Stimulated activated naive CD8-positive, alpha-beta T cell treated with anti-CD3 and anti-CD28 coated beads, Interleukin-15, Interleukin-2, amounts not matched to agents 100 ng/mL and 50 ng/mL, for 24 hours (primary cell): Measurements from ENCODE around the gene TEKT5.
"Not testable (repeated sequence)": the region's sequence is repeated elsewhere in the genome, so short reads cannot be mapped to it uniquely, and the experiment has no call there.

Experiments used
- H3K27ac Mint-ChIP-seq: one replicate; pipeline ENCODE4 v1.8.0; 2021; ENCODE audit warnings: mild to moderate bottlenecking, mixed read lengths
- H3K27me3 Mint-ChIP-seq: one replicate; pipeline ENCODE4 v1.8.0; 2021; ENCODE audit warnings: mixed read lengths
- H3K36me3 Mint-ChIP-seq: one replicate; pipeline ENCODE4 v1.8.0; 2021; ENCODE audit warnings: low read depth, mixed read lengths
- H3K4me1 Mint-ChIP-seq: one replicate; pipeline ENCODE4 v1.8.0; 2021; ENCODE audit warnings: low read depth, mixed read lengths
- H3K4me3 Mint-ChIP-seq: one replicate; pipeline ENCODE4 v1.8.0; 2021; ENCODE audit warnings: mild to moderate bottlenecking, mixed read lengths
- H3K9me3 Mint-ChIP-seq: one replicate; pipeline ENCODE4 v1.8.0; 2021; ENCODE audit warnings: mixed read lengths

The TEKT5 gene

DNA sequence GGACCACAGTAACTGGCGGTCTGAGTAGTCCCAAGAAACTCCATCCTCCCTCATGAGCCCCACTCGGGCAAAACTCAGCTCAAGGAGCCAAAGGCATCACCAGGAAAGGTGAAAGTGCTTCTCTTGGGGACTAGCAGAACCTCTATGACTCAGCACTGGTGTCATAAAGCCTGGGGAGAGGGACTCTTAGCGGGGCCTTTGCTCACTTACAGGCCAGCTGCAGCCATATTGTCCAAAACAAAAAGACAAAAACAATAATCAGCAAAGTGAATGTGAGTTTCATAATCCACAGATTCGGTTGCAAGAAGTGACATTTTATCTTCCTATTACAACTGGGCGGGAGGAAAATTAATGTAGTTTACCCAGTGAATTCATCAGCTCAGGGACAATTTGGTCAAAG, at the start of gene TEKT5:
Gene TEKT5, minus strand, starts transcription at position 101 of the 400 bp plus-strand sequence. Its CDS starts 57 bp downstream, at position 44.
- H3K4me1 Mint-ChIP-seq, result no peaks in the 10 kb centered on the region
- H3K4me3 Mint-ChIP-seq, result no peak within 1 kb of the TSS
- H3K9me3 Mint-ChIP-seq, result no peaks in the 10 kb centered on the region
- no peak within 1 kb of the TSS for H3K27ac Mint-ChIP-seq
- H3K36me3 Mint-ChIP-seq, result no peaks in the 10 kb centered on the region
- peaks cover 27% of the 10 kb centered on the region for H3K27me3 Mint-ChIP-seq

DNA sequence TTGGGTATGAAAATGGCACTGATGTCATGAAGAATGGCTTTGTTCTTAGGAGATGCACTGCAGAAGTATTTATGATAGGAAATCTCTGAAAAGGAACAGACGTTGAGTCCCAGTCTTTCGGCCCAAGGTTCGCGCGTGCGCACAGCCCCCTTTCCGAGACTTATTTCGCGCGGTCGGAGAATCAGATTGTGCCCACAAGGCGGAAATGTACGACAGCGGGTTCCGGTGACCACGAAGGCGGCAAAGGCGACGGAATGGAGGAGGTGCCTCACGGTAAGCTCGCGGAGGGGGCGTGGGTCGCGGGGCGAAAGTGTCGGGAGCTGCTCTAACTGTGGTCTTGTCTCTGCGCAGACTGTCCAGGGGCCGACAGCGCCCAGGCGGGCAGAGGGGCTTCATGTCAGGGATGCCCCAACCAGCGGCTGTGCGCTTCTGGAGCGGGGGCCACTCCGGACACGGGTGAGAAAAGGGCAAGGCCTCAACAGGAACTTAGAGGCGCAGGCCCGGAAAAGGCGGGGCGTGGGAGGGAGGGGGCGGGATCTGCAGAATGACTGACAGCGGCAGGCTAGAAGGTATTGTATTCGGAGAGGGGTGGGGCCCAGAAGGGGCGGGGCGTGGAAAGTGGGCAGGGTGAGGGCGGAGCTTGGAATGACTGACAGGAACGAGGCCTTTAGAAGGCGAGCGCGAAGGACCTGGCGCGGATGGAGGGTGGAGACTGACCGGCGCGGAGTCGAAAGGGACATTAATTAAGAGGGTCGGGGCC, 49.1 kb upstream of the TEKT5 start, which contains the start of gene NUBP1:
Gene NUBP1, plus strand, starts transcription at position 233 of the 760 bp plus-strand sequence. Its CDS starts 22 bp downstream, at position 255.
- Mint-ChIP-seq H3K4me3 (peak within 1 kb of the TSS; percentile 88), H3K27ac (peak within 1 kb of the TSS; percentile 99), H3K27me3 (no peaks in the 10 kb centered on the region), H3K4me1 (peaks cover 49% of the 10 kb centered on the region), H3K36me3 (peaks cover 24% of the 10 kb centered on the region), H3K9me3 (no peaks in the 10 kb centered on the region)

DNA sequence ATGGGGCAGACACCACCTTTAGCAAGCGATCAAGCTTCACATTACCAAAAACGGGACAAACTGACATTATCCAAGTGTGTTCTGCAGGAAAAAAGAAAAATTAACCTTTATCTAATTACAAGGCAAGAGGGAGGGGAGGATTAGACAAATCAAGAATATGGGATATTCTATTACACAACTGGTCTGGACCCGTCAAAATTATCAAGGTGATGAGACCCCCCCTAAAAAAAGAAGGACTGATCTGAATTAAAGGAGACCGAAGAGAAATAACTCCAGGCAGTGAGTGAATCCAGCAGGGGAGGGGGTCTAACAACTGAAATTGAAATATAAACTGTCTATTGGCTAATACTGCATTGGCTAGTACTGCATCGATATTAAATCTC, 48.5 kb upstream of the TEKT5 start:
- no peaks in the 10 kb centered on the region for H3K9me3 Mint-ChIP-seq
- H3K36me3 Mint-ChIP-seq, result peaks cover 18% of the 10 kb centered on the region
- H3K4me1 Mint-ChIP-seq, result peaks cover 50% of the 10 kb centered on the region
- no peaks in the 10 kb centered on the region for H3K27me3 Mint-ChIP-seq
- H3K27ac Mint-ChIP-seq, result peak overlapping the region; percentile 99
- peak overlapping the region; percentile 88 for H3K4me3 Mint-ChIP-seq

DNA sequence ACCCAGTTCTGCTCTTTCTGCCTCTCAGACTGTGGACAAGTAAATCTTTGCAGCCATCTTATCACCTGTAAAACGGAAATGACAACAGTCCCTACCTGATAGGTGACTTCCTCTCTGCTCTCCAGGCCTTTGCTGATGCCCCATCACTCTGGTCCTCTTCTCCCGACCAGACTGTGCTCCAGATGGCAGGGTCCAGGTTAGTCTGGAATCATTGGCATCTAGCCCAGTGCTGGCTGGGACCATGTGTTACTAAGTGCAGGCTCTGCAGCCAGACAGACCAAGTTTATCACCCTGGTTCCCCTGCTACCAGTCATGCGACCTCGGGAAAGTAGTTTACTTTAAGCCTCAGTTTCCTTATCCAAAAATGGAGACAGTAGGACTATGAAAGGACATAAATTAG, 47.1 kb upstream of the TEKT5 start:
- Mint-ChIP-seq H3K27me3 (no peaks in the 10 kb centered on the region), H3K27ac (no peak overlapping the region), H3K36me3 (peaks cover 9% of the 10 kb centered on the region), H3K9me3 (no peaks in the 10 kb centered on the region), H3K4me3 (no peak overlapping the region), H3K4me1 (peaks cover 61% of the 10 kb centered on the region)

DNA sequence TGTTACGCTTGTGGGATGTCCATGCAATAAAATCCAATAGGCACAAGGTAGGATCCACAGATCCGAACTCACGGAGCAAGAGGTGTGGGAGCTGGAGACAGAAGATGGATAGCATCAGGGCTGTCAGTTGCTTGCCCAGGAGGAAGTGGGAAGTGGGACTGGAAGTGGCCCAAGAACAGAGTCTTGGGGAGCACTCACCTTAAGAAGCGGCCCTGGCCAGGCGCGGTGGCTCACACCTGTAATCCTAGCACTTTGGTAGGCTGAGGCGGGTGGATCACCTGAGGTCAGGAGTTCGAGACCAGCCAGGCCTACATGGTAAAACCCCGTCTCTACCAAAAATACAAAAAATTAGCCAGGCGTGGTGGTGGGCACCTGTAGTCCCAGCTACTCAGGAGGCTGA, 46.5 kb upstream of the TEKT5 start:
- H3K27ac Mint-ChIP-seq, H3K27me3 Mint-ChIP-seq, H3K36me3 Mint-ChIP-seq, H3K4me3 Mint-ChIP-seq, H3K9me3 Mint-ChIP-seq: not testable (repeated sequence)
- peaks cover 61% of the 10 kb centered on the region for H3K4me1 Mint-ChIP-seq

DNA sequence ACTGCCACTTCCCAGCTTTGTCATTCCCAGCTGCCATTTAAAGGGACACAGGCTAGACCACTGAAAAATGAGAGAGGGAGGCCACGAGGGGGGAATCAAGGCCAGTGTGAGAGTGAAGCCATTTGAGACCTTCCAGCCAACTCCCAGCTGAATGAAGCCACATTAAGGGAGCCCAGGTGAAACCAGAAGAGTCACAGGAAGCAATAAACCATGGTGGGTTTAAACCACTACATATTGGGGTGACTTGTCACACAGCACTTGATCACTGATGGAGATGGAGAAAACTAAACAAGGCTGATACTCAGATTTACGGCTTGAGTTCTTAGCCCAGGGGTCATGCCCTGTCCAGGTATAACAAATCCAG, 46.1 kb upstream of the TEKT5 start:
- Mint-ChIP-seq H3K4me3 (no peak overlapping the region), H3K36me3 (peaks cover 5% of the 10 kb centered on the region), H3K27me3 (no peaks in the 10 kb centered on the region), H3K27ac (no peak overlapping the region), H3K9me3 (no peaks in the 10 kb centered on the region), H3K4me1 (peaks cover 59% of the 10 kb centered on the region)

DNA sequence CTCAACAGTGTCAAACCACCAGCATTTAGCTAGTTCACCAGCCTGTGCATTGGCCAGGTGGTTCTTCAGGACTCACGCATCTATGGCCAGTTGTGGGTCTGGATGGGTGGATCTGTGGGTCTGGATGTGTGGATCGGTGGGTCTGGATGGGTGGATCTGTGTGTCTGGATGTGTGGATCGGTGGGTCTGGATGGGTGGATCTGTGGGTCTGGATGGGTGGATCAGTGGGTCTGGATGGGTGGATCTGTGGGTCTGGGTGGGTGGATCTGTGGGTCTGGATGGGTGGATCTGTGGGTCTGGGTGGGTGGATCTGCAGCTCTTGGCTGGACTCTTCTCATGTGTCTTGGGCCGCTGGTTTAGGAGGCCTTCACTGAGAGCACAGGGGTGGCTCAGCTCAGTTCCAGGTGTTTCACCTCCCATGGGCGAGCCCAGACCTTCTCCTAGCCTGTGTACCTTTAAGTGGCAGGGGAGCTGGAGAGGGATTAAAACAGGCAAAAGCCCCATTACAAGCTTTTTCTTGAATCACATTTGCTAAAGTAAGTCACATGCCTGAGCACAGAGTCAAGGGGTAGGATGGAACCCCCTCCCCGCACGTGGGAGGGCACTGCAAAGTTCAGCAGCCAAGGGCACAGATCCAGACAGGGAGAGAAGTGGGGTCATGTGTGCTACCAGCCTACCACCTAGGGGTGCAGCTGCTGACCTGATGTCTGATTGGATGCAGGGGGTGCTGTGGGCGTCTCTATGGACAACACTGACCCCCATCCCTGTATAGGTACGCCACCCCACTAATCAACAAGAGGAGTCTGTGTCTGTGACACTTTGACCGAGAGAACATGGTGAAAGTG, 45.5 kb upstream of the TEKT5 start:
- no peak overlapping the region for H3K4me3 Mint-ChIP-seq
- no peaks in the 10 kb centered on the region for H3K36me3 Mint-ChIP-seq
- no peak overlapping the region for H3K27ac Mint-ChIP-seq
- peaks cover 54% of the 10 kb centered on the region for H3K4me1 Mint-ChIP-seq
- H3K9me3 Mint-ChIP-seq, result no peaks in the 10 kb centered on the region
- H3K27me3 Mint-ChIP-seq, result no peaks in the 10 kb centered on the region

DNA sequence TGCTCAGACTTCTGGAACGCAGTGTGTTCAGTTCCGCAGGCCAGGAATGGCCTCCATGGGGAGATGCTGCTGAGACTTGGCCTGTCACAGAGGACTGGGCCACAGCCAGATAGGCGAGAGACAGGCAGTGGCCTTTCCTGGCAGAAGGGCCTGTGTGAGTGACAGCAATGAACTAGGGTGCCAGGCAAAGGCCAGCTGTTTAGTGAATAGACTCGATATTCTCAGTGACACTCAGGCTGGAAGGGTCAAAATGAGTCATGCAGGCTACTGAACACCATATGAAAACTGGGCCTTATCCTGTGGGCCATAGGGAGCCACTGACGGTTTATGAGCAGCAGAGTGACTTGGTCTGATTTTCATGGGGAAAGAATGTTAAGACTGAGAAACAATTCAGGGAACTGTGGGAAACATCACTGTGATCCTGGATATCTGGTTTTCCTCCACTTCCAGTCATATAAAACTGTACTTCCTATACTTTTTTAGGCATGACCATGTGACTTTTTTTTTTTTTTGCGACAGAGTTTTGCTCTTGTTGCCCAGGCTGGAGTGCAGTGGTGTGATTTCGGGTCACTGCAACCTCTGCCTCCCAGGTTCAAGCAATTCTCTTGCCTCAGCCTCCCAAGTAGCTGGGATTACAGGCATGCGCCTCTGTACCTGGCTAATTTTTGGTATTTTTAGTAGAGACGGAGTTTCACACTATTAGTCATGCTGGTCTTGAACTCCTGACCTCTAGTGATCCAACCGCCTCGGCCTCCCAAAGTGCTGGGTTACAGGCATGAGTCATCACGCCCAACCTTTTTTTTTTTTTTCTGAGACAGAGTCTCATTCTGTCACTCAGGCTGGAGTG, 43.7 kb upstream of the TEKT5 start:
- Mint-ChIP-seq H3K4me3 (no peak overlapping the region), H3K4me1 (peaks cover 43% of the 10 kb centered on the region), H3K27ac (peak overlapping the region; percentile 58), H3K27me3 (no peaks in the 10 kb centered on the region), H3K36me3 (no peaks in the 10 kb centered on the region), H3K9me3 (peaks cover under 1% of the 10 kb centered on the region)

DNA sequence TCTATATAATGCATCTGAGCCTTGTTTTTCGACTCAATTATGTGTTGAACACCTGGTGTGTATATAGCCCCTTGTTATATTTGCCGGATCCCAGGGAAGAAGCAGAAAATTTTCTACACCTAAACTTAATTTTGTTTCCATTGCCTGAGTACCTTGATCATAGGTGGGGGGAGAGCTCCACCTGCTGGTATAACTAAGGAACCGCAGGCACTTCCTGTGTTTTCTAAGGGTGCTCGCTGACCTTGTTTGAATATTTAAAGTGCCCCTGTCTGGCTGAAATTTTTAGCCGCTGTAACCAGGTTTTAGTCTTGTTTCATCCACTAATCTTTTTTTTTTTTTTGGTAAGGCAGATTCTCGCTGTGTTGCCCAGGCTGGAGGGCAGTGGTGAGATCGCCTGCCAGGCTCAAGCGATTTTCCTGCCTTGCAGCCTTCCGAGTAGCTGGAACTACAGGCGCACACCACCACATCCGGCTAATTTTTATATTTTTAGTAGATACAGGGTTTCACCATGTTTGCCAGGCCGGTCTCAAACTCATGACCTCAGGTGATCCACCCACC, 42.4 kb upstream of the TEKT5 start:
- Mint-ChIP-seq H3K4me1 (peaks cover 38% of the 10 kb centered on the region), H3K27me3 (no peaks in the 10 kb centered on the region), H3K4me3 (peak overlapping the region; percentile 42), H3K36me3 (no peaks in the 10 kb centered on the region), H3K27ac (peak overlapping the region; percentile 56), H3K9me3 (peaks cover 4% of the 10 kb centered on the region)

DNA sequence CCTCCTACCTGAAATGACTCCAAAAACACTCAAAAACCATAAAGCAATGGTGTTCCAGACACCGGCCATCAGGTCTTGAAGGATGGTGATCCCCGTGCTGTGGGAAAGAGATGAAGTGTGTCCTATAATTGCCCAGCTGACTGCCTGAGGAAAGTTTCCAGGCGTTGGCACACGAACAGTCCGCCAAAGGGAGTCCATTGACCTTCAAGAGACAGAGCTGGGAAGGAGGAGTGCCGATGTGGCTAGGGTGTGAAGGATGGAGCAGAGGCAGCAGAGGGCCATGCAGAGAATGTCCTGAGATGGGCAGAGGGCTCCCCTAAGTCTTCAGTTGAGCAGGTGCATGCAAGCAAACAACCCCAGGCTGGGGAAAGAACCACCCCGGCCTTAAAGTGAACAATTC, 37.1 kb upstream of the TEKT5 start:
- no peak overlapping the region for H3K27ac Mint-ChIP-seq
- H3K4me3 Mint-ChIP-seq, result no peak overlapping the region
- no peaks in the 10 kb centered on the region for H3K4me1 Mint-ChIP-seq
- H3K27me3 Mint-ChIP-seq, result no peaks in the 10 kb centered on the region
- H3K9me3 Mint-ChIP-seq, result peaks cover 4% of the 10 kb centered on the region
- H3K36me3 Mint-ChIP-seq, result no peaks in the 10 kb centered on the region

DNA sequence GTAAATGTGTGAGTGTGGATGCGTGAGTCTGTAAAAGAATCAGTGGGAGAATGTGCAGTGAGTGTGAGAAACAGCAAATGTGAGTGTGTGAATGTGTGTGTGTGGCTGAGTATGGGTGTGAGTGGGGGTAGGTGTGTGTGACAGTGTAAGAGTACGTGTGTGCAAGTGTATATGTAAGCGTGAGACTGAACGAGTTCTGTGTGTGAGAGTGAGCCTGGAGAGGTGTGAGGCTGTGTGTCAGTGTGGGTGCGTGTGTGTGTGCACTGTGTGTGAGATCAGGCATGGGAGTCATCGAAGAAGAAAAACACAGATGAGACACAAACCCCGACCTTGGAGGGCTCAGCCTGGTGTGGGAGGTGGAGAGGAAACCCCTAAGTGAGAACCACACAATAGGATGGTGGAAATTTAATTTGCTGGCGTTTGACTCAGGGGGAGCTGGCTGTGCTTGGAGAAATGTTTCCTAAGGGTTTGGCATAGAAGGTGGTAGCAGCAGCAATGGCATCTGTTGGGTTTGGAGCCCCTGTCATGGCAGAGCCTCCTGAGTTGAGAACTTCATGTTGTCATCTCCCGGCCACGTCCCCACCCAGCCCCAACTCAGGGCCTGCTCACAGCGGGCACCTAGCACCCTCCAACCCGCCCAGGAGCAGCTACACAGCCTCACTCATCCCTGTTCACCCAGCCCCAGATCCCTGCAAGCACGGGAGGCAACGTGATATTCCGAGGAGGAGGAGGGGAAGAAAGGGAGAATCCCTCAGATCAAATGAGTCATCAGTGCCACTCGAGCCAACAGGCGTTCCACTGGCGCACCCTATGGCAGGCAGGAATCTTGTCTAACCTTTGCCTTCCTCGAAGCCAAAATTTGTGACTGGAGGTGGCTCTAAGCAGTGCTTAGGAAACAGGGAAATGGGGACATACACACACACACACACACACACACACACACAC, 34.6 kb upstream of the TEKT5 start:
- Mint-ChIP-seq H3K9me3 (peaks cover 4% of the 10 kb centered on the region), H3K4me3 (no peak overlapping the region), H3K27me3 (no peaks in the 10 kb centered on the region), H3K4me1 (no peaks in the 10 kb centered on the region), H3K27ac (no peak overlapping the region), H3K36me3 (no peaks in the 10 kb centered on the region)

DNA sequence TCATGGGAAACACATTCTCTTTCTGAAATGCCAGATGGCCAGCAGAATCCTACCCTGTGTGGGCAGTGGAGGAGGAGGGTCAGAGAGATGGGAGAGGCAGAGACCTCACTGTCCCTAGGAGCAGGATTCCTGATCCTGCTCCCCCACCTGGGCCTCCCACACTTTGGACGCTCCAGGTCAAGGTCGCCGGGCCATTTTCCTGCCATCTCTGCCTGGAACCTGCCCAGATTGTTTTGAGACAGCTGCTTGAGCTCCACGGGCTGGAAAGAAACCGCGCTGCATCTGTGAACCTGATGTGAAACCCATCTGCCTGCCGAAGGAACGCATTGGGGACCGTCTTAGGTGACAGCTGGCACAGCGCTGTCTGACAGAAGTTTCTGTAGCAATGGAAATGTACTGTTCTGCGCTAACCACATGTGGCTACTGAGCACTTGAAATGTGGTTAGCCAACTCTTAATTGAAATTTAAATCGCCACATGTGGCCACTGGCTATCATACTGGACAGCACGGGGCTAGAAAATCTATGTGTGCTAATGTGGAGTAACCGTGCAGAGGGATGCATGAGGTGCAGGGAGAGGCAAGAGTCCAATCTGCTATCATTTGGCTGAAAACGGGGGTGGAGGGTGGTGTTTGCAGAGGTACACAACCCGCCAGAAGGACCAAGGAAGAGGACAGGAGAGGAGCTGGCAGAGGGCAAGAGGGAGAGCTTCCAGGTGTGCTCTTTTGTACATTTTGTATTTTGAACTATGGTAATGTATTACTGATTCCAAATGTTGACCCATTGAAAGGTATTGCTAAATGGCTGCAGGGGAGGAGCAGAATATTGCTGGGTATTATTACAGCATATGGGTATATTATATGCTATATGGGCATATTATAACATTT, 33.5 kb upstream of the TEKT5 start:
- no peaks in the 10 kb centered on the region for H3K27me3 Mint-ChIP-seq
- H3K9me3 Mint-ChIP-seq, result peaks cover 1% of the 10 kb centered on the region
- no peaks in the 10 kb centered on the region for H3K36me3 Mint-ChIP-seq
- H3K4me3 Mint-ChIP-seq, result no peak overlapping the region
- H3K27ac Mint-ChIP-seq, result no peak overlapping the region
- no peaks in the 10 kb centered on the region for H3K4me1 Mint-ChIP-seq

DNA sequence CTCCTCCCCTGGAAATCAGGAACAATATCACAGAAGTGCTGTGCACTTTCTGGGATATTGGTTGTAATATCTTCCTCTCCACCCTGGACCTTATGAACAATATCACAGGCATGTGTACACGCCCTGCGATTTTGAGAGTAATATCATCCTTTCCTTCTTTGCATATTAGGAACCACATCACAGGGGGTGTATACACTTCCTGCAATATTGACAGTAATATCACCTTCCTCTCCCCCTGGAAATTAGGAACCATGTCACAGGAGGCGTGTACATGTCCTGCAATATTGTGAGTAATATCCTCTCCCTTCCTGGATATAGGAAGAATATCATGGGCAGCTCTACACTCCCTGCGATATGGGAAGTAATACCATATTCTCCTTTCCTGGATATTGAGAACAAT, 14.2 kb upstream of the TEKT5 start:
- peaks cover 11% of the 10 kb centered on the region for H3K27me3 Mint-ChIP-seq
- no peaks in the 10 kb centered on the region for H3K4me1 Mint-ChIP-seq
- H3K4me3 Mint-ChIP-seq, result no peak overlapping the region
- H3K9me3 Mint-ChIP-seq, result no peaks in the 10 kb centered on the region
- no peaks in the 10 kb centered on the region for H3K36me3 Mint-ChIP-seq
- no peak overlapping the region for H3K27ac Mint-ChIP-seq
